Measurements from ENCODE around the gene SNCAIP. TPM values are rescaled to one million over a fixed set of nuclear protein-coding genes. Genes with fewer than 3 reads are reported as not detected.

The SNCAIP gene
- total RNA-seq, 1 experiment from 2014 or later: 1.2 TPM

- intact Hi-C loops (cut with micrococcal nuclease; ENCODE audit: unreplicated experiment): no loop called here
- no peak overlapping the region for H3K4me3 ChIP-seq (ENCODE audit: low read depth, low read length)
- no peaks in the 10 kb centered on the region for H3K4me1 Mint-ChIP-seq (ENCODE audit: low read depth, unreplicated experiment)
- no TSS peak for BruUV-seq (replicated peaks)
- CTCF ChIA-PET: interaction anchor here (1.5 kb wide), 1 partner anchor 51 kb away, joined by 7 read pairs; no protein-coding TSS in a partner anchor
- POLR2A ChIA-PET: no interaction called here
- no peaks in the 10 kb centered on the region for H3K27me3 Mint-ChIP-seq (ENCODE audit: insufficient read depth, unreplicated experiment)
- no peak overlapping the region for H3K4me3 Mint-ChIP-seq (ENCODE audit: unreplicated experiment)
- TF ChIP-seq CTCF (IDR thresholded peaks at IDR 0.05; ENCODE audit: insufficient read depth in 1 of 2, low read depth in 1 of 2, low read length in 1 of 2, severe bottlenecking in 1 of 2, unreplicated experiment in 1 of 2): no peak
- no peaks in the 10 kb centered on the region for H3K9me3 Mint-ChIP-seq (ENCODE audit: unreplicated experiment)
- no peaks in the 10 kb centered on the region for H3K9me3 ChIP-seq
- no peaks in the 10 kb centered on the region for H3K36me3 ChIP-seq (ENCODE audit: control insufficient read depth, insufficient read depth, low read length)
- H3K4me1 ChIP-seq: no peaks in the 10 kb centered on the region
- DNase-seq: no peak
- no peaks in the 10 kb centered on the region for H3K36me3 Mint-ChIP-seq (ENCODE audit: insufficient read depth, unreplicated experiment)
- H3K27me3 ChIP-seq (replicated peaks; ENCODE audit: control insufficient read depth, insufficient read depth, low read length): no peaks in the 10 kb centered on the region
- H3K27ac Mint-ChIP-seq (ENCODE audit: unreplicated experiment): no peak overlapping the region
Observed at GRCh38 chr5:122447072-122447471, 135.0 kb downstream of the SNCAIP start.

GRCh38 chr5:122447879-122448278 lies 135.8 kb downstream of the SNCAIP start:
- no peaks in the 10 kb centered on the region for H3K9me3 ChIP-seq
- Mint-ChIP-seq H3K27ac (ENCODE audit: unreplicated experiment) (no peak overlapping the region), H3K27me3 (ENCODE audit: insufficient read depth, unreplicated experiment) (no peaks in the 10 kb centered on the region), H3K4me1 (ENCODE audit: low read depth, unreplicated experiment) (peaks cover 5% of the 10 kb centered on the region), H3K4me3 (ENCODE audit: unreplicated experiment) (no peak overlapping the region), H3K36me3 (ENCODE audit: insufficient read depth, unreplicated experiment) (no peaks in the 10 kb centered on the region), H3K9me3 (ENCODE audit: unreplicated experiment) (no peaks in the 10 kb centered on the region)
- ChIA-PET CTCF (interaction anchor here (1.5 kb wide), 1 partner anchor 50 kb away, joined by 7 read pairs; no protein-coding TSS in a partner anchor), POLR2A (no interaction called here)
- no peak for DNase-seq
- intact Hi-C loops (cut with micrococcal nuclease; ENCODE audit: unreplicated experiment): no loop called here
- BruUV-seq (replicated peaks): no TSS peak
- no peak overlapping the region for H3K4me3 ChIP-seq (ENCODE audit: low read depth, low read length)
- H3K27me3 ChIP-seq (replicated peaks; ENCODE audit: control insufficient read depth, insufficient read depth, low read length): no peaks in the 10 kb centered on the region
- no peaks in the 10 kb centered on the region for H3K4me1 ChIP-seq
- H3K36me3 ChIP-seq (ENCODE audit: control insufficient read depth, insufficient read depth, low read length): no peaks in the 10 kb centered on the region
- TF ChIP-seq CTCF (IDR thresholded peaks at IDR 0.05; ENCODE audit: insufficient read depth in 1 of 2, low read depth in 1 of 2, low read length in 1 of 2, severe bottlenecking in 1 of 2, unreplicated experiment in 1 of 2): no peak

GRCh38 chr5:122454541-122454940 lies 142.5 kb downstream of the SNCAIP start:
- Mint-ChIP-seq H3K4me3 (ENCODE audit: unreplicated experiment) (no peak overlapping the region), H3K27me3 (ENCODE audit: insufficient read depth, unreplicated experiment) (no peaks in the 10 kb centered on the region), H3K36me3 (ENCODE audit: insufficient read depth, unreplicated experiment) (peaks cover 6% of the 10 kb centered on the region), H3K4me1 (ENCODE audit: low read depth, unreplicated experiment) (peaks cover 6% of the 10 kb centered on the region), H3K27ac (ENCODE audit: unreplicated experiment) (no peak overlapping the region), H3K9me3 (ENCODE audit: unreplicated experiment) (no peaks in the 10 kb centered on the region)
- intact Hi-C loops (cut with micrococcal nuclease; ENCODE audit: unreplicated experiment): no loop called here
- POLR2A ChIA-PET: no interaction called here
- Histone ChIP-seq H3K4me3 (ENCODE audit: low read depth, low read length) (no peak overlapping the region), H3K27me3 (replicated peaks; ENCODE audit: control insufficient read depth, insufficient read depth, low read length) (no peaks in the 10 kb centered on the region), H3K36me3 (ENCODE audit: control insufficient read depth, insufficient read depth, low read length) (no peaks in the 10 kb centered on the region), H3K9me3 (no peaks in the 10 kb centered on the region), H3K4me1 (no peaks in the 10 kb centered on the region)
- TF ChIP-seq CTCF (IDR thresholded peaks at IDR 0.05; ENCODE audit: insufficient read depth in 1 of 2, low read depth in 1 of 2, low read length in 1 of 2, severe bottlenecking in 1 of 2, unreplicated experiment in 1 of 2): no peak
- CTCF ChIA-PET: no interaction called here
- BruUV-seq (replicated peaks): no TSS peak
- no peak for DNase-seq

Data from Caco-2 (cell line).